Measurements from ENCODE around the gene WWP2.

DNA sequence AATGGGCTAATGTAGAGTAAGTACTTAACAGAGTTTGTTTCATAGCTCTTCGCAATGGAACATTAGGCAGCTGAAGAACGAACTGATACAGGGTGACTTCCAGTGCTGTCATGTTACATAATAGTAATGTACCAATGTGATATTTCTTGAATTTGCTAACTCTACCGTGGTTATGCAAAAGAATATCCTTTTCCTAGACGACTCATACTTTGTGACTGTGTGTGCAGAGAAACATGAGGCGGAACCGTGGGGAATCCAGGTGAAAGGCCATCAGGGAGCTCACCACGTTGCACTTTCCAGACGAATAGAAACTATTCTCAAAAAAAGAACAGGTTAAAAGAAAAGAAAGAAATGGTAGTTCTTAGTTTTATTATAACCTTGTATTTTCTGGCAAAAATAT is 20.6 kb upstream of the WWP2 start:
- TF ChIP-seq, protein P1, sequence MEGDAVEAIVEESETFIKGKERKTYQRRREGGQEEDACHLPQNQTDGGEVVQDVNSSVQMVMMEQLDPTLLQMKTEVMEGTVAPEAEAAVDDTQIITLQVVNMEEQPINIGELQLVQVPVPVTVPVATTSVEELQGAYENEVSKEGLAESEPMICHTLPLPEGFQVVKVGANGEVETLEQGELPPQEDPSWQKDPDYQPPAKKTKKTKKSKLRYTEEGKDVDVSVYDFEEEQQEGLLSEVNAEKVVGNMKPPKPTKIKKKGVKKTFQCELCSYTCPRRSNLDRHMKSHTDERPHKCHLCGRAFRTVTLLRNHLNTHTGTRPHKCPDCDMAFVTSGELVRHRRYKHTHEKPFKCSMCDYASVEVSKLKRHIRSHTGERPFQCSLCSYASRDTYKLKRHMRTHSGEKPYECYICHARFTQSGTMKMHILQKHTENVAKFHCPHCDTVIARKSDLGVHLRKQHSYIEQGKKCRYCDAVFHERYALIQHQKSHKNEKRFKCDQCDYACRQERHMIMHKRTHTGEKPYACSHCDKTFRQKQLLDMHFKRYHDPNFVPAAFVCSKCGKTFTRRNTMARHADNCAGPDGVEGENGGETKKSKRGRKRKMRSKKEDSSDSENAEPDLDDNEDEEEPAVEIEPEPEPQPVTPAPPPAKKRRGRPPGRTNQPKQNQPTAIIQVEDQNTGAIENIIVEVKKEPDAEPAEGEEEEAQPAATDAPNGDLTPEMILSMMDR (IDR thresholded peaks at IDR 0.05), result no peak
- no peak for TF ChIP-seq TCF7L2 (IDR thresholded peaks at IDR 0.05; ENCODE audit: low read depth, low read length)
- TF ChIP-seq, protein P2, sequence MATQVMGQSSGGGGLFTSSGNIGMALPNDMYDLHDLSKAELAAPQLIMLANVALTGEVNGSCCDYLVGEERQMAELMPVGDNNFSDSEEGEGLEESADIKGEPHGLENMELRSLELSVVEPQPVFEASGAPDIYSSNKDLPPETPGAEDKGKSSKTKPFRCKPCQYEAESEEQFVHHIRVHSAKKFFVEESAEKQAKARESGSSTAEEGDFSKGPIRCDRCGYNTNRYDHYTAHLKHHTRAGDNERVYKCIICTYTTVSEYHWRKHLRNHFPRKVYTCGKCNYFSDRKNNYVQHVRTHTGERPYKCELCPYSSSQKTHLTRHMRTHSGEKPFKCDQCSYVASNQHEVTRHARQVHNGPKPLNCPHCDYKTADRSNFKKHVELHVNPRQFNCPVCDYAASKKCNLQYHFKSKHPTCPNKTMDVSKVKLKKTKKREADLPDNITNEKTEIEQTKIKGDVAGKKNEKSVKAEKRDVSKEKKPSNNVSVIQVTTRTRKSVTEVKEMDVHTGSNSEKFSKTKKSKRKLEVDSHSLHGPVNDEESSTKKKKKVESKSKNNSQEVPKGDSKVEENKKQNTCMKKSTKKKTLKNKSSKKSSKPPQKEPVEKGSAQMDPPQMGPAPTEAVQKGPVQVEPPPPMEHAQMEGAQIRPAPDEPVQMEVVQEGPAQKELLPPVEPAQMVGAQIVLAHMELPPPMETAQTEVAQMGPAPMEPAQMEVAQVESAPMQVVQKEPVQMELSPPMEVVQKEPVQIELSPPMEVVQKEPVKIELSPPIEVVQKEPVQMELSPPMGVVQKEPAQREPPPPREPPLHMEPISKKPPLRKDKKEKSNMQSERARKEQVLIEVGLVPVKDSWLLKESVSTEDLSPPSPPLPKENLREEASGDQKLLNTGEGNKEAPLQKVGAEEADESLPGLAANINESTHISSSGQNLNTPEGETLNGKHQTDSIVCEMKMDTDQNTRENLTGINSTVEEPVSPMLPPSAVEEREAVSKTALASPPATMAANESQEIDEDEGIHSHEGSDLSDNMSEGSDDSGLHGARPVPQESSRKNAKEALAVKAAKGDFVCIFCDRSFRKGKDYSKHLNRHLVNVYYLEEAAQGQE (IDR thresholded peaks at IDR 0.05; ENCODE audit: insufficient read depth in 1 of 2, low read depth in 2 of 2, low read length in 1 of 2), result no peak
